ENCODE measurements around the gene RNASET2. TPM values are rescaled to one million over a fixed set of nuclear protein-coding genes. Genes with fewer than 3 reads are reported as not detected.

RNASET2 gene
- total and polyA plus RNA-seq, 10 of the 15 experiments (the other 5 are each of a cell fraction or from before 2014, with no cell fraction given): 5.5 to 225 (median 50.2) TPM

- TF ChIP-seq SREBF1 (IDR thresholded peaks at IDR 0.05; ENCODE audit: low read length) (no peak), NFXL1 (IDR thresholded peaks at IDR 0.05; ENCODE audit: borderline replicate concordance) (no peak), POLR2AphosphoS5 (IDR thresholded peaks at IDR 0.05; ENCODE audit: low read length) (no peak), STAT3 (IDR thresholded peaks at IDR 0.05; ENCODE audit: low read depth, low read length) (no peak), CREB1 (IDR thresholded peaks at IDR 0.05; ENCODE audit: low read depth) (no peak)
Measured at GRCh38 chr6:166966268-166966667, 9.9 kb upstream of the RNASET2 start (continued).

GRCh38 chr6:166960609-166960978, 4.2 kb upstream of the RNASET2 start:
- Histone ChIP-seq H3K36me3 (ENCODE audit: control insufficient read depth in 2 of 2, insufficient read depth in 2 of 2, low read length in 1 of 2) (no peaks in the 10 kb centered on the region), H3K9ac (ENCODE audit: control insufficient read depth, insufficient read depth, low read length) (no peak overlapping the region), H2AFZ (ENCODE audit: control insufficient read depth, low read depth, low read length) (no peak overlapping the region), H3K27me3 (replicated peaks in 1 of 2; ENCODE audit: control insufficient read depth in 2 of 2, insufficient read depth in 2 of 2, low read length in 1 of 2) (no peaks in the 10 kb centered on the region), H3K27ac (ENCODE audit: control insufficient read depth, insufficient read depth) (no peak overlapping the region), H3K4me1 (ENCODE audit: control insufficient read depth, insufficient read depth, low read length) (peaks cover 31% of the 10 kb centered on the region), H3K9me3 (replicated peaks; ENCODE audit: control insufficient read depth, insufficient read depth, low read length) (no peaks in the 10 kb centered on the region), H3K4me3 (no peak overlapping the region), H4K20me1 (ENCODE audit: control insufficient read depth, insufficient read depth) (no peaks in the 10 kb centered on the region), H3K4me2 (ENCODE audit: control insufficient read depth, insufficient read depth) (no peak overlapping the region), H3K79me2 (ENCODE audit: control insufficient read depth, insufficient read depth, low read length) (peaks cover 14% of the 10 kb centered on the region)
- no peak for DNase-seq (ENCODE audit: low read depth, low spot score)
- intact Hi-C loops (cut with micrococcal nuclease; ENCODE audit: unreplicated experiment): no loop called here
- ChIA-PET CTCF (interaction anchor here (0.5 to 10.8 kb wide), 9 partner anchors 9 to 866 kb away, joined by 3 to 139 read pairs (median 3); no protein-coding TSS in a partner anchor), POLR2A (interaction anchor here (1.0 kb wide), 1 partner anchor 127 kb away, joined by 3 read pairs; no protein-coding TSS in a partner anchor), SMC1A (ENCODE audit: uncharacterized antibody, unreplicated experiment) (interaction anchor here (1.1 to 4.1 kb wide), 6 partner anchors 21 to 194 kb away, joined by 3 to 45 read pairs (median 5); no protein-coding TSS in a partner anchor), RAD21 (ENCODE audit: unreplicated experiment) (interaction anchor here (1.2 to 4.3 kb wide), 5 partner anchors 9 to 134 kb away, joined by 3 to 37 read pairs (median 4); no protein-coding TSS in a partner anchor)
- in situ Hi-C loops (cut with MboI): no loop called here
- ATAC-seq: no peak
- no TSS peak for BruUV-seq (replicated peaks)
- TF ChIP-seq HCFC1 (IDR thresholded peaks at IDR 0.05; ENCODE audit: low read length): no peak
- no peak for TF ChIP-seq ZNF24 (IDR thresholded peaks at IDR 0.05)
- no peak for TF ChIP-seq RB1 (IDR thresholded peaks at IDR 0.05; ENCODE audit: borderline replicate concordance)
- TF ChIP-seq ZNF384 (IDR thresholded peaks at IDR 0.05; ENCODE audit: borderline replicate concordance, low read depth, low read length): no peak
- no peak for TF ChIP-seq IRF3 (IDR thresholded peaks at IDR 0.05)
- no peak for TF ChIP-seq IKZF1 (conservative IDR thresholded peaks at IDR 0.05)
- WGBS (ENCODE audit: insufficient coverage, insufficient replicate concordance, low lambda C conversion rate, missing lambda C conversion rate): 85% methylated on average over 3 of the region's 3 CpGs
- FAIRE-seq: no peak

All from GM12878 (cell line).